Stimulated activated naive B cell treated with anti-CD40 and anti-IgM and Interleukin-4, amounts not matched to agents 10 μg/mL and 1 μg/mL and 100 μg/mL, for 72 hours (primary cell): ENCODE data around the gene PTPRE.

ENCODE experiments used
- ATAC-seq, 2 donors: fragments of 150-1000 bp; cut with Tn5 transposase; replicated peaks; 2 replicates each; pipeline ENCODE4 v1.10.0; 2021; ENCODE audit warnings: moderate library complexity in 1 of 2
- DNase-seq: peaks from one replicate; pipeline ENCODE4 v3.0.0; 2021
- H3K27ac Mint-ChIP-seq: one replicate; pipeline ENCODE4 v1.8.0; 2022; ENCODE audit warnings: mild to moderate bottlenecking, mixed read lengths
- H3K27me3 Mint-ChIP-seq, 2 donors: one replicate each; pipeline ENCODE4 v1.8.0; 2022; ENCODE audit warnings: mixed read lengths in 2 of 2
- H3K36me3 Mint-ChIP-seq, 2 donors: one replicate each; pipeline ENCODE4 v1.8.0; 2022; ENCODE audit warnings: mixed read lengths in 2 of 2, mild to moderate bottlenecking in 1 of 2
- H3K4me1 Mint-ChIP-seq, 2 donors: one replicate each; pipeline ENCODE4 v1.8.0; 2022; ENCODE audit warnings: mixed read lengths in 2 of 2, mild to moderate bottlenecking in 1 of 2
- H3K4me3 Mint-ChIP-seq, 2 donors: one replicate each; pipeline ENCODE4 v1.8.0; 2022; ENCODE audit warnings: mild to moderate bottlenecking in 2 of 2, mixed read lengths in 2 of 2, moderate library complexity in 1 of 2
- H3K9me3 Mint-ChIP-seq, 2 donors: one replicate each; pipeline ENCODE4 v1.8.0; 2022; ENCODE audit warnings: mixed read lengths in 2 of 2, mild to moderate bottlenecking in 1 of 2

Gene PTPRE

GRCh38 chr10:127875916-127876315 is 31.0 kb upstream of the PTPRE start:
- ATAC-seq, result no peak
- Mint-ChIP-seq H3K27ac (no peak overlapping the region), H3K27me3 (peaks cover 0 to 17% of the 10 kb centered on the region in 2 donors), H3K4me1 (peaks cover 9 to 16% of the 10 kb centered on the region in 2 donors), H3K4me3 (no peak overlapping the region), H3K9me3 (no peaks in the 10 kb centered on the region), H3K36me3 (no peaks in the 10 kb centered on the region)
- DNase-seq, result no peak

GRCh38 chr10:127877116-127877515 is 29.8 kb upstream of the PTPRE start:
- ATAC-seq (no peak), DNase-seq (no peak)
- H3K36me3 Mint-ChIP-seq, result no peaks in the 10 kb centered on the region
- H3K4me3 Mint-ChIP-seq, result no peak overlapping the region
- H3K4me1 Mint-ChIP-seq, result peaks cover 10 to 17% of the 10 kb centered on the region in 2 donors
- no peak overlapping the region for H3K27ac Mint-ChIP-seq
- peaks cover 0 to 7% of the 10 kb centered on the region in 2 donors for H3K27me3 Mint-ChIP-seq
- no peaks in the 10 kb centered on the region for H3K9me3 Mint-ChIP-seq

DNA sequence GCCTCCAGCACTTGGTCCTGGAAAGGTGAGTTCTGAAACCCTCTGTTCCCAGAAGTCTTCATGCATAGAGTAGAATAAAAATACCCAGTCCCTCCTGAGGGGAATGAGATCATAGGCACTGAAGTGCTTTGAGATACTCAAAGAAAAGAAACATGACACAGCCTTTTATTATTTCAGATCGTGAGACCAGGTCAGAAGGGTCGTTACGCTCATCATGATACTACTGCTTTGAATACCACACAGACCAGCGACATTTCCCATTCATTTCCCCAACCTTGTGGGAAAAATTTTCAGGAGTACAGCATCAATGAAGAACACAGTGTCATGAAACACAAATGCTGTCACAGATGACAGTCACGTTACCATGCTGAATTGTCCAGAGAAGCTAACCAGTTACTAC is 29.2 kb upstream of the PTPRE start:
- ATAC-seq, result no peak
- no peak overlapping the region for H3K27ac Mint-ChIP-seq
- H3K4me3 Mint-ChIP-seq, result no peak overlapping the region
- DNase-seq, result no peak
- H3K9me3 Mint-ChIP-seq, result no peaks in the 10 kb centered on the region
- H3K4me1 Mint-ChIP-seq, result peaks cover 10 to 19% of the 10 kb centered on the region in 2 donors
- H3K27me3 Mint-ChIP-seq, result peaks cover 0 to 7% of the 10 kb centered on the region in 2 donors
- H3K36me3 Mint-ChIP-seq, result no peaks in the 10 kb centered on the region

DNA sequence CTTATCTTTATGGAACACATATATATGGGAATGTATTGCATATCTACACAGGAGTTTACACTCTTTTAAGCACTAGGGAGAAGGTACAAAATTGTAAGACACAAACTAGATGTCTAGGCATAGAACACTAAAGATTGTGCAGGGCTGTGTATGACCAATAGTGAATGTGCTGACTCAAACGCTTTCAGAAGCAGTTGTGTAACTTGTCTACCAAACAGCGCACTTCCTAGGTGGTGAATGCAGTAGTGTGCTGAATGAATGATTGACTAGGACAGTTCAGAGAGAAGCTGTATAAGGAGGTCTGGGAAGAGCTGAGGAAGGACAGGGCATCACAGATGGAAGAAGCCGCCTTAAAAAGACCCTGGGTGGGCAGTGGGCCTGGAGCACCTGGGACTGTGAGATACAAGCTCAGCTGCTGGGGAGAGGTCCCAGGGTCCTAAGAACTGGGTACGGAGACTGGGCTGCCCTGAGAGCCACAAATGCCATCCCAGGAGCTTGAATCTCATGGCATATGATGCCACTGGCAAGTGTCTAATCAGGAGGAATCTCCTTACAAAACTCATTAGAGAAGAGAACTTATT is 28.3 kb upstream of the PTPRE start:
- DNase-seq (no peak), ATAC-seq (no peak)
- peaks cover 13 to 23% of the 10 kb centered on the region in 2 donors for H3K4me1 Mint-ChIP-seq

GRCh38 chr10:127880557-127880956 is 26.3 kb upstream of the PTPRE start:
- ATAC-seq (peak; percentile 83 to 84), DNase-seq (peak; percentile 8)
- H3K27ac Mint-ChIP-seq, result no peak overlapping the region
- H3K27me3 Mint-ChIP-seq, result peaks cover 4 to 7% of the 10 kb centered on the region in 2 donors
- no peaks in the 10 kb centered on the region for H3K36me3 Mint-ChIP-seq
- H3K4me3 Mint-ChIP-seq, result no peak overlapping the region
- H3K9me3 Mint-ChIP-seq, result no peaks in the 10 kb centered on the region
- peaks cover 13 to 23% of the 10 kb centered on the region in 2 donors for H3K4me1 Mint-ChIP-seq

More for the DNA sequence above, 28.3 kb upstream of the PTPRE start:
- Mint-ChIP-seq H3K27ac (no peak overlapping the region), H3K4me3 (no peak overlapping the region), H3K9me3 (no peaks in the 10 kb centered on the region), H3K36me3 (no peaks in the 10 kb centered on the region), H3K27me3 (peaks cover 0 to 7% of the 10 kb centered on the region in 2 donors)

GRCh38 chr10:127881262-127881661 is 25.6 kb upstream of the PTPRE start:
- DNase-seq (no peak), ATAC-seq (no peak)
- no peaks in the 10 kb centered on the region for H3K9me3 Mint-ChIP-seq
- H3K27me3 Mint-ChIP-seq, result peaks cover 4 to 7% of the 10 kb centered on the region in 2 donors
- no peak overlapping the region for H3K27ac Mint-ChIP-seq
- no peaks in the 10 kb centered on the region for H3K36me3 Mint-ChIP-seq
- peaks cover 14 to 23% of the 10 kb centered on the region in 2 donors for H3K4me1 Mint-ChIP-seq
- no peak overlapping the region for H3K4me3 Mint-ChIP-seq

DNA sequence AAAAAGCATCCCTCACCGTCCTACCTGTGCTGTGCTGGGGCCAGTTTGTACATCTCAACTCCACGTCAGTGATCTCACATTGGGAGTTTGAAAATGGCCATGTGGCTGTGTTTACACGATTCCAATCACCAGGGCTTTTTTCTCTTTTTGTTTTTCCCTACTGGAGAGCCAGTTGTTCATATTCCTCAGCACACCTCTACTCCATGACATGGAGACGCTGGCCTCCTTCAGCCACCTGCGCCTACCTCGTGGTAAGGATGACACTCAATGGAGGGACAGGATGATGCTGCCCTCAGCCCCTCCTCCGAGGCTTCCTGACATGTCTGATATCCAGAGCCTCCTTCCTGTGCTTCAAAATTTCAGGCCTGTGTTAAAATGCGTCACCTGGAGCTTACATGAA is 24.5 kb upstream of the PTPRE start:
- Mint-ChIP-seq H3K4me1 (peaks cover 15 to 23% of the 10 kb centered on the region in 2 donors), H3K9me3 (no peaks in the 10 kb centered on the region), H3K27ac (no peak overlapping the region), H3K36me3 (no peaks in the 10 kb centered on the region), H3K27me3 (peaks cover 3 to 4% of the 10 kb centered on the region in 2 donors), H3K4me3 (no peak overlapping the region)
- ATAC-seq, result no peak
- no peak for DNase-seq

DNA sequence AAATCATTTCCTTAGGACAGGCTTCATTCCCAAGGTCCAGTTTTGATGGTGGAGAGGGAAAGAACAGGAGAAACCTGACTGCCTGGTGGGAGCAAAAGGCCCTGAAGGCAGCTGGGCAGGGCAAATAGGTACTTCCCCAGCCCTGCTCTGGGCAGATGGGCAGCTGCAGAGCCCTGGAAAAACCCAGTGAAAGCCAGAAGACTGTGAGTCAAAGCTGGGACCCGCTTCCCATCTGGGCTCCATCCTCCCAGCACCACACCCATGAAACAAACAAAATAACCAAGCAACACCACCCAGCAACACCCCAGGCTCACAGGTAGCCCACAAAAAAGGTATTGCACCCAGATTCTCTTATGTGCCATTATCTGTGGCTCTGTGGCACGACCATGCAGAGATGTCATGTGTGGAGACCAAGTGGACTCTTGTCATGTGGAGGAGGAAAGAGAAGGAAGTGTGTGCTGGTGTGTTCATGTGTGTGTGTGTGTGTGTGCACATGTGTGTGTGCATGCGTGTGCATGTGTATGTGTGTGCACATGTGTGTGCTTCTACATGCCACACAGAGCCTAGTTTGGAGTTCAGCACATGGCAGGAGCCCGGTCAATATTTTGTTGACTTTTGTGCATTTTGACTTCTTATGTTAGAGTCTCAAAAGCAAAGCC is 24.0 kb upstream of the PTPRE start:
- Mint-ChIP-seq H3K4me3 (no peak overlapping the region), H3K27me3 (peaks cover 0 to 4% of the 10 kb centered on the region in 2 donors), H3K9me3 (no peaks in the 10 kb centered on the region), H3K4me1 (peaks cover 15 to 23% of the 10 kb centered on the region in 2 donors), H3K27ac (no peak overlapping the region), H3K36me3 (no peaks in the 10 kb centered on the region)
- ATAC-seq (no peak), DNase-seq (no peak)

- no peak overlapping the region for H3K4me3 Mint-ChIP-seq
- no peaks in the 10 kb centered on the region for H3K9me3 Mint-ChIP-seq
- peaks cover 4% of the 10 kb centered on the region in 2 donors for H3K27me3 Mint-ChIP-seq
- H3K27ac Mint-ChIP-seq, result no peak overlapping the region
- peaks cover 14 to 23% of the 10 kb centered on the region in 2 donors for H3K4me1 Mint-ChIP-seq
- ATAC-seq (no peak), DNase-seq (no peak)
- no peaks in the 10 kb centered on the region for H3K36me3 Mint-ChIP-seq
Observed at GRCh38 chr10:127883516-127883915, 23.4 kb upstream of the PTPRE start.

- Mint-ChIP-seq H3K27me3 (peaks cover 4 to 6% of the 10 kb centered on the region in 2 donors), H3K4me3 (no peak overlapping the region), H3K9me3 (no peaks in the 10 kb centered on the region), H3K27ac (no peak overlapping the region), H3K36me3 (no peaks in the 10 kb centered on the region), H3K4me1 (peaks cover 11 to 23% of the 10 kb centered on the region in 2 donors)
- no peak for ATAC-seq
- DNase-seq, result no peak
Observed at GRCh38 chr10:127884501-127884900, 22.4 kb upstream of the PTPRE start.

- H3K4me3 Mint-ChIP-seq, result no peak overlapping the region
- peaks cover 4 to 6% of the 10 kb centered on the region in 2 donors for H3K27me3 Mint-ChIP-seq
- no peak for DNase-seq
- no peaks in the 10 kb centered on the region for H3K9me3 Mint-ChIP-seq
- peaks cover 4 to 7% of the 10 kb centered on the region in 2 donors for H3K4me1 Mint-ChIP-seq
- ATAC-seq, result no peak
- H3K36me3 Mint-ChIP-seq, result no peaks in the 10 kb centered on the region
- no peak overlapping the region for H3K27ac Mint-ChIP-seq
Observed at GRCh38 chr10:127886371-127887051, 20.4 kb upstream of the PTPRE start.

GRCh38 chr10:127887541-127888415 is 19.1 kb upstream of the PTPRE start:
- H3K27me3 Mint-ChIP-seq, result peaks cover 4 to 6% of the 10 kb centered on the region in 2 donors
- DNase-seq (no peak), ATAC-seq (no peak)
- H3K9me3 Mint-ChIP-seq, result no peaks in the 10 kb centered on the region
- no peak overlapping the region for H3K4me3 Mint-ChIP-seq
- no peak overlapping the region for H3K27ac Mint-ChIP-seq
- H3K36me3 Mint-ChIP-seq, result no peaks in the 10 kb centered on the region
- peaks cover 3 to 4% of the 10 kb centered on the region in 2 donors for H3K4me1 Mint-ChIP-seq

GRCh38 chr10:127888521-127889312 is 18.2 kb upstream of the PTPRE start:
- H3K4me3 Mint-ChIP-seq, result no peak overlapping the region
- DNase-seq, result no peak
- ATAC-seq, result no peak
- no peak overlapping the region for H3K27ac Mint-ChIP-seq
- no peaks in the 10 kb centered on the region for H3K36me3 Mint-ChIP-seq
- H3K9me3 Mint-ChIP-seq, result no peaks in the 10 kb centered on the region
- peaks cover 4 to 6% of the 10 kb centered on the region in 2 donors for H3K27me3 Mint-ChIP-seq
- H3K4me1 Mint-ChIP-seq, result peaks cover 0 to 2% of the 10 kb centered on the region in 2 donors
